Neural progenitor cell (in vitro differentiated cells): ENCODE measurements around the gene IQGAP2. TPM values are rescaled to one million over a fixed set of nuclear protein-coding genes. Genes with fewer than 3 reads are reported as not detected.

ENCODE experiments used
- DNase-seq: peaks from one replicate; pipeline ENCODE4 v3.0.0-alpha.2; 2016; ENCODE audit warnings: low spot score
- H2AFZ ChIP-seq: fragments of 200-600 bp; sonication (generic); replicated peaks from 2 replicates; pipeline ENCODE4 v1.6.1; 2016; ENCODE audit warnings: antibody characterized with exemption
- H3F3A ChIP-seq: fragments of 200-600 bp; sonication (generic); 2 replicates; pipeline ENCODE4 v1.6.1; 2016; ENCODE audit warnings: antibody characterized with exemption, low read depth
- H3K27ac ChIP-seq: fragments of 200-600 bp; sonication (generic); 2 replicates; pipeline ENCODE4 v1.5.1; 2016; ENCODE audit warnings: mild to moderate bottlenecking
- H3K27me3 ChIP-seq: fragments of 200-600 bp; sonication (generic); 2 replicates; pipeline ENCODE4 v1.6.1; 2016; ENCODE audit warnings: mild to moderate bottlenecking, moderate library complexity
- H3K36me3 ChIP-seq: fragments of 200-600 bp; sonication (generic); 2 replicates; pipeline ENCODE4 v1.5.1; 2016
- H3K4me1 ChIP-seq: fragments of 200-600 bp; sonication (generic); 2 replicates; pipeline ENCODE4 v1.6.1; 2016; ENCODE audit warnings: mixed run types
- H3K4me2 ChIP-seq: fragments of 200-600 bp; sonication (generic); 2 replicates; pipeline ENCODE4 v1.6.1; 2016
- H3K4me3 ChIP-seq: fragments of 200-600 bp; sonication (generic); 2 replicates; pipeline ENCODE4 v1.5.1; 2016
- H3K79me2 ChIP-seq: fragments of 200-600 bp; sonication (generic); 2 replicates; pipeline ENCODE4 v1.6.1; 2016; ENCODE audit warnings: low read depth
- H3K9ac ChIP-seq: fragments of 200-600 bp; sonication (generic); 2 replicates; pipeline ENCODE4 v1.6.1; 2016
- H3K9me3 ChIP-seq: fragments of 200-600 bp; sonication (generic); 2 replicates; pipeline ENCODE4 v1.5.1; 2016; ENCODE audit warnings: low read depth
- H4K20me1 ChIP-seq: fragments of 200-600 bp; sonication (generic); 2 replicates; pipeline ENCODE4 v1.6.1; 2016; ENCODE audit warnings: low read depth
- H3K27ac Mint-ChIP-seq: 3 replicates; pipeline ENCODE4 v1.8.0; 2021; ENCODE audit warnings: mixed read lengths
- H3K27me3 Mint-ChIP-seq: 2 replicates; pipeline ENCODE4 v1.8.0; 2022; ENCODE audit warnings: low read depth, mild to moderate bottlenecking, inconsistent platforms, moderate library complexity, mixed read lengths; ENCODE audit not compliant: insufficient read depth
- H3K36me3 Mint-ChIP-seq: 3 replicates; pipeline ENCODE4 v1.8.0; 2021; ENCODE audit warnings: mixed read lengths
- H3K4me1 Mint-ChIP-seq: 3 replicates; pipeline ENCODE4 v1.8.0; 2021; ENCODE audit warnings: mixed read lengths
- H3K4me3 Mint-ChIP-seq: 3 replicates; pipeline ENCODE4 v1.8.0; 2021; ENCODE audit warnings: mild to moderate bottlenecking, moderate library complexity, mixed read lengths
- H3K9me3 Mint-ChIP-seq: 3 replicates; pipeline ENCODE4 v1.8.0; 2020; ENCODE audit warnings: mixed read lengths
- EZH2 ChIP-seq: fragments of 200-600 bp; sonication (generic); IDR thresholded peaks from 2 replicates; pipeline ENCODE4 v1.6.1; 2017; ENCODE audit warnings: antibody characterized with exemption, mild to moderate bottlenecking, moderate library complexity
- EZH2phosphoT487 ChIP-seq: fragments of 200-600 bp; sonication (generic); IDR thresholded peaks from 2 replicates; pipeline ENCODE4 v1.6.1; 2017; ENCODE audit warnings: antibody characterized with exemption
- total RNA-seq: library from RNA; depleted of rRNA; stranded (reverse); fragments of >200 nt; gene quantifications from 2 replicates; pipeline ENCODE4 v1.2.3, GENCODE V29; 2015; ENCODE audit warnings: low replicate concordance
- TF ChIP-seq, protein P1 (sequence below): fragments of 200-600 bp; sonication (generic); IDR thresholded peaks from 2 replicates; pipeline ENCODE4 v1.5.1; 2017; ENCODE audit warnings: antibody characterized with exemption, mild to moderate bottlenecking

The IQGAP2 gene
- total RNA-seq, 1 donor from 2014 or later = 37.7 TPM

GRCh38 chr5:76406014-76406413 is 2.9 kb downstream of the IQGAP2 start:
- Histone ChIP-seq H3F3A (peaks cover 11% of the 10 kb centered on the region), H3K79me2 (peaks cover 3% of the 10 kb centered on the region), H3K27ac (no peak overlapping the region), H4K20me1 (peaks cover 8% of the 10 kb centered on the region), H3K36me3 (no peaks in the 10 kb centered on the region), H3K9me3 (no peaks in the 10 kb centered on the region), H3K4me3 (no peak overlapping the region), H3K9ac (no peak overlapping the region), H3K4me1 (peaks cover 14% of the 10 kb centered on the region), H3K4me2 (no peak overlapping the region), H2AFZ (no peak overlapping the region), H3K27me3 (peaks cover 24% of the 10 kb centered on the region)
- Mint-ChIP-seq H3K4me3 (no peak overlapping the region), H3K4me1 (peaks cover 28% of the 10 kb centered on the region), H3K36me3 (no peaks in the 10 kb centered on the region), H3K27ac (no peak overlapping the region), H3K27me3 (peaks cover 9% of the 10 kb centered on the region), H3K9me3 (no peaks in the 10 kb centered on the region)
- DNase-seq = no peak
- no peak for TF ChIP-seq EZH2
- TF ChIP-seq, protein P1, sequence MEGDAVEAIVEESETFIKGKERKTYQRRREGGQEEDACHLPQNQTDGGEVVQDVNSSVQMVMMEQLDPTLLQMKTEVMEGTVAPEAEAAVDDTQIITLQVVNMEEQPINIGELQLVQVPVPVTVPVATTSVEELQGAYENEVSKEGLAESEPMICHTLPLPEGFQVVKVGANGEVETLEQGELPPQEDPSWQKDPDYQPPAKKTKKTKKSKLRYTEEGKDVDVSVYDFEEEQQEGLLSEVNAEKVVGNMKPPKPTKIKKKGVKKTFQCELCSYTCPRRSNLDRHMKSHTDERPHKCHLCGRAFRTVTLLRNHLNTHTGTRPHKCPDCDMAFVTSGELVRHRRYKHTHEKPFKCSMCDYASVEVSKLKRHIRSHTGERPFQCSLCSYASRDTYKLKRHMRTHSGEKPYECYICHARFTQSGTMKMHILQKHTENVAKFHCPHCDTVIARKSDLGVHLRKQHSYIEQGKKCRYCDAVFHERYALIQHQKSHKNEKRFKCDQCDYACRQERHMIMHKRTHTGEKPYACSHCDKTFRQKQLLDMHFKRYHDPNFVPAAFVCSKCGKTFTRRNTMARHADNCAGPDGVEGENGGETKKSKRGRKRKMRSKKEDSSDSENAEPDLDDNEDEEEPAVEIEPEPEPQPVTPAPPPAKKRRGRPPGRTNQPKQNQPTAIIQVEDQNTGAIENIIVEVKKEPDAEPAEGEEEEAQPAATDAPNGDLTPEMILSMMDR = no peak
- TF ChIP-seq EZH2phosphoT487 = no peak

GRCh38 chr5:76406673-76407072 is 3.6 kb downstream of the IQGAP2 start:
- H3F3A ChIP-seq = peaks cover 11% of the 10 kb centered on the region
- Mint-ChIP-seq H3K9me3 (no peaks in the 10 kb centered on the region), H3K27me3 (peaks cover 9% of the 10 kb centered on the region), H3K4me1 (peaks cover 31% of the 10 kb centered on the region), H3K36me3 (no peaks in the 10 kb centered on the region), H3K27ac (no peak overlapping the region), H3K4me3 (no peak overlapping the region)
- H3K9ac ChIP-seq = no peak overlapping the region
- H3K4me2 ChIP-seq = no peak overlapping the region
- no peak overlapping the region for H3K27ac ChIP-seq
- no peaks in the 10 kb centered on the region for H3K36me3 ChIP-seq
- H3K4me3 ChIP-seq = no peak overlapping the region
- H3K4me1 ChIP-seq = peaks cover 21% of the 10 kb centered on the region
- H3K9me3 ChIP-seq = no peaks in the 10 kb centered on the region
- DNase-seq = no peak
- peaks cover 3% of the 10 kb centered on the region for H3K79me2 ChIP-seq
- TF ChIP-seq EZH2phosphoT487 (no peak), EZH2 (no peak)
- TF ChIP-seq, protein P1 = no peak
- H3K27me3 ChIP-seq = peaks cover 18% of the 10 kb centered on the region
- H2AFZ ChIP-seq = no peak overlapping the region
- peaks cover 8% of the 10 kb centered on the region for H4K20me1 ChIP-seq

DNA sequence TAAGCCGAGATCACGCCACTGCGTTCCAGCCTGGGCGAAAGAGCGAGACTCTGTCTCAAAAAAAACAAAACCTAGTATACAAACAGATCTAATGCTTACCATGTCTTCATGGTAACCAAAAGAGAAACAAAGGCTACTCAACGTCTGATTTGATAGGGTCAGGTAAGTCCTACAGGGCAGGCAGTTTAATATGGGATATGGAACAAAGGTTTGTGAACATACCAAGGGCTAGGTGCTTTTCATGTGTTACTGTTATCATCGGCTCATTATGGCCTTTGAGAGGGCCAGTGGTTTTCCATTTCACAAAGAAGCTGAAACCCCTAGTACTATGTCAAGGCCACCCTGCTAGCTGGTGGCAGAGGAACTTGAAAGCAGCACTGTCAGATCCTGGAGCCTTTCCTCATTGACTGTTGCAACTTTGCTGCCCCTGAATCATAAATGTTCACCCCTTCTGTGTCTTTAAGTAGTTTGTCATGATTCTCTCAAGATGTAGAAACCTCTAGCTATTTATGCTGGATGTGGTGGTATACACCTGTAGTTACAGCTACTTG is 5.1 kb downstream of the IQGAP2 start:
- Histone ChIP-seq H3K4me3 (no peak overlapping the region), H3K4me1 (peaks cover 28% of the 10 kb centered on the region), H3K79me2 (peaks cover 7% of the 10 kb centered on the region), H4K20me1 (peaks cover 8% of the 10 kb centered on the region), H3K4me2 (no peak overlapping the region), H2AFZ (no peak overlapping the region), H3K27me3 (peaks cover 12% of the 10 kb centered on the region), H3F3A (no peaks in the 10 kb centered on the region), H3K9me3 (no peaks in the 10 kb centered on the region), H3K9ac (no peak overlapping the region), H3K36me3 (no peaks in the 10 kb centered on the region), H3K27ac (no peak overlapping the region)
- TF ChIP-seq EZH2phosphoT487 (no peak), EZH2 (no peak)
- TF ChIP-seq, protein P1 = no peak
- H3K4me3 Mint-ChIP-seq = no peak overlapping the region
- no peaks in the 10 kb centered on the region for H3K36me3 Mint-ChIP-seq
- H3K9me3 Mint-ChIP-seq = no peaks in the 10 kb centered on the region
- H3K27ac Mint-ChIP-seq = no peak overlapping the region
- no peak for DNase-seq
- peaks cover 24% of the 10 kb centered on the region for H3K4me1 Mint-ChIP-seq
- peaks cover 8% of the 10 kb centered on the region for H3K27me3 Mint-ChIP-seq
